Choroid plexus epithelial cell (primary cell): ENCODE measurements around the gene SLC6A6.

Source experiments
- DNase-seq: peaks from one replicate; pipeline ENCODE4 v3.0.0-alpha.2; 2010; ENCODE audit warnings: low read depth
- H3K4me3 ChIP-seq: 2 replicates; pipeline ENCODE4 v1.5.1; 2011; ENCODE audit warnings: low read depth, mild to moderate bottlenecking, control low read depth, low read length, moderate library complexity
- CTCF ChIP-seq: conservative IDR thresholded peaks from 2 replicates; pipeline ENCODE4 v1.5.1; 2011; ENCODE audit warnings: low read depth, mild to moderate bottlenecking, control low read depth, inconsistent platforms, low read length, moderate library complexity

Gene SLC6A6

GRCh38 chr3:14366915-14367823 is 35.2 kb upstream of the SLC6A6 start:
- H3K4me3 ChIP-seq = no peak overlapping the region
- DNase-seq = no peak
- no peak for TF ChIP-seq CTCF

GRCh38 chr3:14368146-14368545 is 34.3 kb upstream of the SLC6A6 start:
- TF ChIP-seq CTCF = no peak
- no peak for DNase-seq
- no peak overlapping the region for H3K4me3 ChIP-seq

- no peak for DNase-seq
- no peak for TF ChIP-seq CTCF
- H3K4me3 ChIP-seq = no peak overlapping the region
Observed at GRCh38 chr3:14368885-14369284, 33.5 kb upstream of the SLC6A6 start.

- no peak for TF ChIP-seq CTCF
- no peak overlapping the region for H3K4me3 ChIP-seq
- no peak for DNase-seq
Observed at GRCh38 chr3:14369675-14370669, 32.4 kb upstream of the SLC6A6 start.

GRCh38 chr3:14370720-14371572 is 31.5 kb upstream of the SLC6A6 start:
- no peak for TF ChIP-seq CTCF
- no peak for DNase-seq
- H3K4me3 ChIP-seq = no peak overlapping the region
